ENCODE data around the gene DYNC1LI2.
A peak's percentile ranks its signal among the peaks of the same experiment; 100 is the strongest.
"Not testable (repeated sequence)": the region's sequence is repeated elsewhere in the genome, so short reads cannot be mapped to it uniquely, and the experiment has no call there.

DYNC1LI2 gene

GRCh38 chr16:66751303-66751991, at the start of gene DYNC1LI2:
Gene DYNC1LI2, minus strand, starts transcription at chr16:66751609. Its CDS starts 18 bp downstream, at chr16:66751591.
- H3K27me3 ChIP-seq, result no peaks in the 10 kb centered on the region
- H3K36me3 ChIP-seq, result peaks cover 0 to 29% (median 16%) of the 10 kb centered on the region in 3 donors
- intact Hi-C loops (cut with DNase I; ENCODE audit: low total_unique reads), result loop anchor here (5.0 kb wide), 1 partner anchor 144 kb away; no protein-coding TSS in a partner anchor
- peak; percentile 78 to 89 for DNase-seq
- H3K4me3 ChIP-seq, result peak within 1 kb of the TSS; percentile 84 to 95
- peak; percentile 83 to 96 for TF ChIP-seq CTCF (IDR thresholded peaks at IDR 0.05)
- no peaks in the 10 kb centered on the region for H3K9me3 ChIP-seq
- peaks cover 0 to 40% (median 23%) of the 10 kb centered on the region in 4 donors for H3K4me1 ChIP-seq
- peak within 1 kb of the TSS; percentile 85 to 96 for H3K27ac ChIP-seq

- intact Hi-C loops (cut with DNase I; ENCODE audit: low total_unique reads), result no loop called here
- Histone ChIP-seq H3K27ac (no peak overlapping the region), H3K9me3 (no peaks in the 10 kb centered on the region), H3K4me3 (no peak overlapping the region), H3K4me1 (no peaks in the 10 kb centered on the region), H3K36me3 (peaks cover 31 to 52% (median 37%) of the 10 kb centered on the region in 3 donors), H3K27me3 (no peaks in the 10 kb centered on the region)
- no peak for DNase-seq
- no peak for TF ChIP-seq CTCF (IDR thresholded peaks at IDR 0.05)
Observed at GRCh38 chr16:66800856-66801255, 49.4 kb upstream of the DYNC1LI2 start.

- Histone ChIP-seq H3K4me1 (no peaks in the 10 kb centered on the region), H3K36me3 (peaks cover 9 to 25% (median 11%) of the 10 kb centered on the region in 3 donors), H3K9me3 (no peaks in the 10 kb centered on the region), H3K27ac (no peak overlapping the region), H3K4me3 (no peak overlapping the region), H3K27me3 (no peaks in the 10 kb centered on the region)
- no peak for DNase-seq
- no peak for TF ChIP-seq CTCF (IDR thresholded peaks at IDR 0.05)
- intact Hi-C loops (cut with DNase I; ENCODE audit: low total_unique reads), result no loop called here
Observed at GRCh38 chr16:66798161-66798560, 46.8 kb upstream of the DYNC1LI2 start.

- H3K36me3 ChIP-seq; H3K27me3 ChIP-seq; DNase-seq; intact Hi-C loops (cut with DNase I; ENCODE audit: low total_unique reads); H3K4me3 ChIP-seq; H3K4me1 ChIP-seq; H3K9me3 ChIP-seq; H3K27ac ChIP-seq: not testable (repeated sequence)
Observed at GRCh38 chr16:66793984-66794383, 42.6 kb upstream of the DYNC1LI2 start.

- intact Hi-C loops (cut with DNase I; ENCODE audit: low total_unique reads), result no loop called here
- Histone ChIP-seq H3K36me3 (no peaks in the 10 kb centered on the region), H3K4me1 (no peaks in the 10 kb centered on the region), H3K4me3 (no peak overlapping the region), H3K9me3 (no peaks in the 10 kb centered on the region), H3K27ac (no peak overlapping the region), H3K27me3 (no peaks in the 10 kb centered on the region)
- TF ChIP-seq CTCF (IDR thresholded peaks at IDR 0.05), result no peak
- no peak for DNase-seq
Observed at GRCh38 chr16:66790130-66790733, 38.8 kb upstream of the DYNC1LI2 start.

GRCh38 chr16:66787427-66787826, 36.0 kb upstream of the DYNC1LI2 start:
- DNase-seq, result no peak
- Histone ChIP-seq H3K9me3 (no peaks in the 10 kb centered on the region), H3K27ac (no peak overlapping the region), H3K27me3 (no peaks in the 10 kb centered on the region), H3K36me3 (no peaks in the 10 kb centered on the region), H3K4me1 (no peaks in the 10 kb centered on the region), H3K4me3 (no peak overlapping the region)
- intact Hi-C loops (cut with DNase I; ENCODE audit: low total_unique reads), result no loop called here
- TF ChIP-seq CTCF (IDR thresholded peaks at IDR 0.05), result no peak

All from tibial artery (tissue), 4 donors.